HEK293 (cell line): ENCODE data around the gene FGD6.

Source experiments
- CTCF ChIA-PET: fragments of 350-600 bp; formaldehyde crosslinking; extraction: SDS; loops from one replicate; lab custom pipeline; 2021; ENCODE audit warnings: antibody characterized with exemption; lab: Yijun Ruan, JAX
- POLR2A ChIA-PET: fragments of 300-600 bp; formaldehyde crosslinking; extraction: SDS; loops from one replicate; lab custom pipeline; 2020; ENCODE audit warnings: antibody characterized with exemption, inconsistent platforms; lab: Yijun Ruan, JAX
- H3K27ac ChIP-seq: fragments of 200-500 bp; sonication (Bioruptor generic); 2 replicates; pipeline ENCODE4 v1.5.1; 2014; ENCODE audit warnings: low read depth, low read length, control low read depth, inconsistent platforms; ENCODE audit errors: extremely low read depth
- H3K36me3 ChIP-seq, 2 experiments: fragments of 200-500 bp in 1 of 2; sonication (Bioruptor generic) in 1 of 2; 1 replicate in 1 of 2; 2 replicates in 1 of 2; pipeline ENCODE4 v1.5.1; 2014 to 2017; ENCODE audit warnings: inconsistent platforms in 2 of 2, low read length in 2 of 2; ENCODE audit not compliant: control insufficient read depth in 2 of 2, insufficient read depth in 1 of 2
- H3K4me1 ChIP-seq: fragments of 200-500 bp; sonication (Bioruptor generic); 2 replicates; pipeline ENCODE4 v1.5.1; 2014; ENCODE audit warnings: mild to moderate bottlenecking, low read length, inconsistent platforms; ENCODE audit not compliant: control insufficient read depth, insufficient read depth
- H3K4me3 ChIP-seq: 2 replicates; pipeline ENCODE4 v1.5.1; 2011; ENCODE audit warnings: low read depth, mild to moderate bottlenecking, control low read depth, low read length, moderate library complexity
- H3K9me3 ChIP-seq: fragments of 200-500 bp; sonication (Bioruptor generic); 2 replicates; pipeline ENCODE4 v1.5.1; 2014; ENCODE audit warnings: low read depth, low read length, inconsistent platforms; ENCODE audit not compliant: control insufficient read depth, insufficient read depth
- EGR2 ChIP-seq: fragments of 450-650 bp; formaldehyde crosslinking; IDR thresholded peaks from 2 replicates; pipeline ENCODE4 v1.5.1; 2016; ENCODE audit warnings: low read depth, missing biosample characterization, missing genetic modification characterization
- GLIS1 ChIP-seq: fragments of 450-650 bp; formaldehyde crosslinking; IDR thresholded peaks from 2 replicates; pipeline ENCODE4 v1.5.1; 2016; ENCODE audit warnings: missing biosample characterization, missing genetic modification characterization
- PRDM1 ChIP-seq: fragments of 450-650 bp; formaldehyde crosslinking; IDR thresholded peaks from 2 replicates; pipeline ENCODE4; 2016; ENCODE audit warnings: missing biosample characterization, missing genetic modification characterization
- RBAK ChIP-seq: fragments of 450-650 bp; formaldehyde crosslinking; IDR thresholded peaks from 2 replicates; pipeline ENCODE4 v1.5.1; 2016; ENCODE audit warnings: missing biosample characterization, missing genetic modification characterization
- YY2 ChIP-seq: fragments of 450-650 bp; formaldehyde crosslinking; IDR thresholded peaks from 2 replicates; pipeline ENCODE4 v1.5.1; 2016; ENCODE audit warnings: missing biosample characterization, missing genetic modification characterization
- ZBTB1 ChIP-seq: fragments of 450-650 bp; formaldehyde crosslinking; IDR thresholded peaks from 2 replicates; pipeline ENCODE4 v1.5.1; 2016; ENCODE audit warnings: missing biosample characterization, missing genetic modification characterization
- ZBTB17 ChIP-seq: fragments of 450-650 bp; formaldehyde crosslinking; IDR thresholded peaks from 2 replicates; pipeline ENCODE4 v1.5.1; 2016; ENCODE audit warnings: missing biosample characterization, missing genetic modification characterization
- ZBTB21 ChIP-seq: fragments of 450-650 bp; formaldehyde crosslinking; IDR thresholded peaks from 2 replicates; pipeline ENCODE4 v1.5.1; 2017; ENCODE audit warnings: missing biosample characterization, missing genetic modification characterization
- ZBTB44 ChIP-seq: fragments of 450-650 bp; IDR thresholded peaks from 2 replicates; pipeline ENCODE4 v1.5.1; 2018; ENCODE audit warnings: missing biosample characterization, mild to moderate bottlenecking, missing genetic modification characterization
- ZBTB8A ChIP-seq: fragments of 450-650 bp; formaldehyde crosslinking; IDR thresholded peaks from 2 replicates; pipeline ENCODE4 v1.5.1; 2016; ENCODE audit warnings: missing biosample characterization, missing genetic modification characterization
- ZNF112 ChIP-seq: fragments of 450-650 bp; formaldehyde crosslinking; IDR thresholded peaks from 2 replicates; pipeline ENCODE4 v1.5.0; 2017; ENCODE audit warnings: missing biosample characterization, missing genetic modification characterization
- ZNF174 ChIP-seq: fragments of 450-650 bp; formaldehyde crosslinking; IDR thresholded peaks from 2 replicates; pipeline ENCODE4 v1.5.0; 2017; ENCODE audit warnings: missing biosample characterization, mild to moderate bottlenecking, missing genetic modification characterization
- ZNF221 ChIP-seq: fragments of 450-650 bp; formaldehyde crosslinking; IDR thresholded peaks from 2 replicates; pipeline ENCODE4 v1.5.1; 2017; ENCODE audit warnings: missing biosample characterization, missing genetic modification characterization, borderline replicate concordance
- ZNF280C ChIP-seq: fragments of 450-650 bp; formaldehyde crosslinking; IDR thresholded peaks from 2 replicates; pipeline ENCODE4 v1.5.1; 2016; ENCODE audit warnings: missing biosample characterization, missing genetic modification characterization
- ZNF354C ChIP-seq: fragments of 450-650 bp; formaldehyde crosslinking; IDR thresholded peaks from 2 replicates; pipeline ENCODE4 v1.5.1; 2016; ENCODE audit warnings: missing biosample characterization, missing genetic modification characterization, low read depth, borderline replicate concordance
- ZNF391 ChIP-seq: fragments of 450-650 bp; formaldehyde crosslinking; IDR thresholded peaks from 2 replicates; pipeline ENCODE4 v1.5.1; 2016; ENCODE audit warnings: low read depth, missing biosample characterization, missing genetic modification characterization, borderline replicate concordance
- ZNF501 ChIP-seq: fragments of 450-650 bp; formaldehyde crosslinking; IDR thresholded peaks from 2 replicates; pipeline ENCODE4 v1.5.1; 2016; ENCODE audit warnings: missing biosample characterization, missing genetic modification characterization
- ZNF529 ChIP-seq: fragments of 450-650 bp; formaldehyde crosslinking; IDR thresholded peaks from 2 replicates; pipeline ENCODE4 v1.5.1; 2017; ENCODE audit warnings: missing genetic modification characterization, missing biosample characterization; ENCODE audit not compliant: insufficient replicate concordance
- ZNF530 ChIP-seq: fragments of 450-650 bp; formaldehyde crosslinking; IDR thresholded peaks from 2 replicates; pipeline ENCODE4 v1.5.1; 2016; ENCODE audit warnings: low read depth, missing biosample characterization, missing genetic modification characterization
- ZNF596 ChIP-seq: fragments of 450-650 bp; IDR thresholded peaks from 2 replicates; pipeline ENCODE4 v1.5.0; 2018; ENCODE audit warnings: missing biosample characterization, mild to moderate bottlenecking, missing genetic modification characterization, moderate library complexity
- ZNF624 ChIP-seq: fragments of 450-650 bp; formaldehyde crosslinking; IDR thresholded peaks from 2 replicates; pipeline ENCODE4 v1.5.1; 2017; ENCODE audit warnings: missing biosample characterization, missing genetic modification characterization
- ZNF629 ChIP-seq: fragments of 450-650 bp; formaldehyde crosslinking; IDR thresholded peaks from 2 replicates; pipeline ENCODE4 v1.5.1; 2017; ENCODE audit warnings: missing biosample characterization, missing genetic modification characterization
- ZNF670 ChIP-seq: fragments of 450-650 bp; formaldehyde crosslinking; IDR thresholded peaks from 2 replicates; pipeline ENCODE4 v1.5.1; 2016; ENCODE audit warnings: missing biosample characterization, missing genetic modification characterization, low read depth
- ZNF707 ChIP-seq: fragments of 450-650 bp; formaldehyde crosslinking; IDR thresholded peaks from 2 replicates; pipeline ENCODE4 v1.5.1; 2016; ENCODE audit warnings: missing biosample characterization, missing genetic modification characterization
- ZNF76 ChIP-seq: fragments of 450-650 bp; formaldehyde crosslinking; IDR thresholded peaks from 2 replicates; pipeline ENCODE4; 2016; ENCODE audit warnings: low read depth, missing biosample characterization, missing genetic modification characterization, borderline replicate concordance
- ZNF791 ChIP-seq: fragments of 450-650 bp; formaldehyde crosslinking; IDR thresholded peaks from 2 replicates; pipeline ENCODE4 v1.5.1; 2016; ENCODE audit warnings: missing biosample characterization, missing genetic modification characterization
- ZNF830 ChIP-seq: fragments of 450-650 bp; IDR thresholded peaks from 2 replicates; pipeline ENCODE4 v1.5.0; 2018; ENCODE audit warnings: missing biosample characterization, missing genetic modification characterization, low read depth, mild to moderate bottlenecking, moderate library complexity
- ZSCAN23 ChIP-seq: fragments of 450-650 bp; formaldehyde crosslinking; IDR thresholded peaks from 2 replicates; pipeline ENCODE4 v1.5.1; 2016; ENCODE audit warnings: missing biosample characterization, missing genetic modification characterization
- TF ChIP-seq, protein P1 (sequence below): fragments of 450-650 bp; formaldehyde crosslinking; IDR thresholded peaks from 2 replicates; pipeline ENCODE4 v1.5.1; 2016; ENCODE audit warnings: missing biosample characterization, missing genetic modification characterization

Gene FGD6

DNA sequence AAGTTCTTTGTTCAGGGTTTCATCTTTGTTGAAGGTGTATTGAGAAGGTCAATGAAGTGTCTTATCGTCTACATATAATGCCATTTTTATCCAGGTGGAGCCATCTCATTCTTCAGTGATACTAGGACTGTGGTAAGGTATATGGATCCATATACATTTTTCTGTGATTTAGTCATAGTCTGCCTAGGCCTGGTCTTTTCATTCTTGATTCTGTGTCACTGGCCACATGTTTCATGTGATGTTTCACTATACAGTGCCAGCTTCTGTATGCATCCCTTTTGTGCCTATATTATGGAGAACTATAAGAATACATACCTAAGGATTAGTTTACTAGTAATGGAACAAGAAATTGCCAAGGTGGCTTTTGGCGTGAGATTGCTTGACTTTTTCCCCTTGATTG is 40.9 kb upstream of the FGD6 start:
- POLR2A ChIA-PET: no interaction called here
- no peaks in the 10 kb centered on the region for H3K9me3 ChIP-seq

DNA sequence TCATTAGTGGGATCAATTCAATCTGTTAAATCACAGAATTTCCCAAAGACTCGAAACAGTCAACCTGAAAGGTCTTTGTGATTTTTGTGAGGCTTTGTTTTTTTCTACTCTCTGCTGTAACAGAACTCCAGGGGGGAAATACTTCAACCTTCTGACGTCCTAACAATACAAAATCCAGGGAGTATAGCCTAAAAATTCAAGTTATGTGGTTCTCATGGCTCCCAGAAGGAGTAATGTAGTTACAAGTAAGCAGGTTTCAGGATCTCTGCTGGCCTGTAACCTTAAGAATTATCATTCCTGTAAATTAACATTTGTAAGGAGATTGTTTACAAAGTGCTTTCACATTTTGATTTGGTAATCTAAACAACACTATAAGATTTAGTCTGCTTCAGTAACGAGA is 40.3 kb upstream of the FGD6 start:
- H3K36me3 ChIP-seq: peaks cover 46 to 81% of the 10 kb centered on the region in 2 experiments
- no peak for TF ChIP-seq ZBTB17 (tag by site-specific recombination)
- TF ChIP-seq ZNF354C (tag by site-specific recombination): no peak
- no peak for TF ChIP-seq PRDM1 (tag by site-specific recombination)
- TF ChIP-seq, all 188 proteins: peak for 0
- Histone ChIP-seq H3K9me3 (no peaks in the 10 kb centered on the region), H3K4me1 (peaks cover 5% of the 10 kb centered on the region; the same call in 1 of the 2 replicates), H3K4me3 (no peak overlapping the region), H3K27ac (no peak overlapping the region)
- ChIA-PET POLR2A (no interaction called here), CTCF (no interaction called here)

More for the DNA sequence above, 40.9 kb upstream of the FGD6 start:
- CTCF ChIA-PET: interaction anchor here (0.5 kb wide), 1 partner anchor 1071 kb away, joined by 5 read pairs; no protein-coding TSS in a partner anchor
- Histone ChIP-seq H3K4me3 (no peak overlapping the region), H3K27ac (no peak overlapping the region), H3K36me3 (peaks cover 41 to 82% of the 10 kb centered on the region in 2 experiments), H3K4me1 (peaks cover 5% of the 10 kb centered on the region; the same call in 1 of the 2 replicates)
- TF ChIP-seq ZNF221 (tag by site-specific recombination) (no peak), ZNF501 (tag by site-specific recombination) (no peak), ZNF174 (no peak), ZNF530 (no peak), GLIS1 (tag by site-specific recombination) (no peak), ZBTB1 (tag by site-specific recombination) (no peak), ZNF830 (no peak), ZSCAN23 (tag by site-specific recombination) (no peak), ZNF629 (tag by site-specific recombination) (no peak), ZNF791 (tag by site-specific recombination) (no peak), ZBTB8A (tag by site-specific recombination) (no peak), ZNF529 (no peak), RBAK (tag by site-specific recombination) (no peak), ZNF76 (tag by site-specific recombination) (no peak), EGR2 (tag by site-specific recombination) (no peak)

DNA sequence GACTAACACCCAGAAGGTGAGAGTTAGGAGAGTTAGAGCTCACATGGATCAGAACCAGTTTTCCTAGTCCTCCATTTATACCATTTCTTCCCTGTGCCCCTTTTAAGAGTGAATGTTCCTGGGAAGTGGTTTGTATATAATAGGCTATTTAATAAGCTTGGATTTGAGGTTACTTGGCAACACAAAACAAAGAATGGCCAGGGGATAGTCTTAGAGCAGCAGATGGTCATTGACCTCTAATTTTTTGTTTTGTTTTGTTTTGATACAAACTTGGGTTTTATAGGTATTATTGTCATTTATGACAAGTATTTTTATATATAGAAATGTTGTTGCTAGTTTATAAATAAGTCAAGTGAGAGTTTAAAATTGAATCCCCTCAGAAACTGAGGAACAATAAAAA is 36.1 kb upstream of the FGD6 start:
- CTCF ChIA-PET: no interaction called here
- no peak overlapping the region for H3K27ac ChIP-seq
- POLR2A ChIA-PET: no interaction called here
- H3K4me1 ChIP-seq: peaks cover 11% of the 10 kb centered on the region
- no peaks in the 10 kb centered on the region for H3K9me3 ChIP-seq
- H3K4me3 ChIP-seq: no peak overlapping the region
- H3K36me3 ChIP-seq: peaks cover 50 to 64% of the 10 kb centered on the region in 2 experiments
- TF ChIP-seq YY2 (tag by site-specific recombination): no peak
- no peak for TF ChIP-seq ZNF501 (tag by site-specific recombination)
- TF ChIP-seq ZBTB21 (tag by site-specific recombination): no peak
- TF ChIP-seq ZBTB44 (tag by site-specific recombination): no peak
- no peak for TF ChIP-seq ZNF707 (tag by site-specific recombination)
- TF ChIP-seq ZNF280C (tag by site-specific recombination): no peak
- no peak for TF ChIP-seq ZNF624 (tag by site-specific recombination)
- TF ChIP-seq, protein P1, sequence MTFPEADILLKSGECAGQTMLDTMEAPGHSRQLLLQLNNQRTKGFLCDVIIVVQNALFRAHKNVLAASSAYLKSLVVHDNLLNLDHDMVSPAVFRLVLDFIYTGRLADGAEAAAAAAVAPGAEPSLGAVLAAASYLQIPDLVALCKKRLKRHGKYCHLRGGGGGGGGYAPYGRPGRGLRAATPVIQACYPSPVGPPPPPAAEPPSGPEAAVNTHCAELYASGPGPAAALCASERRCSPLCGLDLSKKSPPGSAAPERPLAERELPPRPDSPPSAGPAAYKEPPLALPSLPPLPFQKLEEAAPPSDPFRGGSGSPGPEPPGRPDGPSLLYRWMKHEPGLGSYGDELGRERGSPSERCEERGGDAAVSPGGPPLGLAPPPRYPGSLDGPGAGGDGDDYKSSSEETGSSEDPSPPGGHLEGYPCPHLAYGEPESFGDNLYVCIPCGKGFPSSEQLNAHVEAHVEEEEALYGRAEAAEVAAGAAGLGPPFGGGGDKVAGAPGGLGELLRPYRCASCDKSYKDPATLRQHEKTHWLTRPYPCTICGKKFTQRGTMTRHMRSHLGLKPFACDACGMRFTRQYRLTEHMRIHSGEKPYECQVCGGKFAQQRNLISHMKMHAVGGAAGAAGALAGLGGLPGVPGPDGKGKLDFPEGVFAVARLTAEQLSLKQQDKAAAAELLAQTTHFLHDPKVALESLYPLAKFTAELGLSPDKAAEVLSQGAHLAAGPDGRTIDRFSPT: no peak
- no peak for TF ChIP-seq ZBTB17 (tag by site-specific recombination)
- TF ChIP-seq ZNF391 (tag by site-specific recombination): no peak
- no peak for TF ChIP-seq ZNF596
- no peak for TF ChIP-seq ZNF670 (tag by site-specific recombination)
- no peak for TF ChIP-seq ZNF112 (tag by site-specific recombination)
